Fibroblast of villous mesenchyme (primary cell): ENCODE data around the gene MCF2L2. TPM values are rescaled to one million over a fixed set of nuclear protein-coding genes. Genes with fewer than 3 reads are reported as not detected.

Experiments used
- DNase-seq: peaks from one replicate; pipeline ENCODE4 v3.0.0-alpha.2; 2010; ENCODE audit warnings: low read depth
- H3K4me3 ChIP-seq: 2 replicates; pipeline ENCODE4 v1.5.1; 2011; ENCODE audit warnings: low read depth, mild to moderate bottlenecking, low read length
- CTCF ChIP-seq: IDR thresholded peaks from 2 replicates; pipeline ENCODE4 v1.5.1; 2012; ENCODE audit warnings: low read depth, mild to moderate bottlenecking, low read length; ENCODE audit not compliant: insufficient read depth
- total RNA-seq: library from RNA; depleted of rRNA; stranded (reverse); fragments of >200 nt; gene quantifications from 2 replicates; pipeline ENCODE4 v1.2.3, GENCODE V29; 2012

MCF2L2 gene
- total RNA-seq, 1 donor: 0.43 TPM

- no peak overlapping the region for H3K4me3 ChIP-seq
- DNase-seq: no peak
- no peak for TF ChIP-seq CTCF
Observed at GRCh38 chr3:183151821-183152351, 276.5 kb downstream of the MCF2L2 start.

- no peak overlapping the region for H3K4me3 ChIP-seq
- no peak for TF ChIP-seq CTCF
- no peak for DNase-seq
Observed at GRCh38 chr3:183151086-183151485, 277.3 kb downstream of the MCF2L2 start.

GRCh38 chr3:183149915-183150750 is 278.3 kb downstream of the MCF2L2 start:
- no peak for TF ChIP-seq CTCF
- no peak overlapping the region for H3K4me3 ChIP-seq
- no peak for DNase-seq

GRCh38 chr3:183148056-183148455 is 280.4 kb downstream of the MCF2L2 start:
- H3K4me3 ChIP-seq: no peak overlapping the region
- TF ChIP-seq CTCF: no peak
- DNase-seq: peak; percentile 83

- TF ChIP-seq CTCF: no peak
- DNase-seq: no peak
- H3K4me3 ChIP-seq: no peak overlapping the region
Observed at GRCh38 chr3:183144363-183144762, 284.1 kb downstream of the MCF2L2 start.

GRCh38 chr3:183142199-183142598 is 286.2 kb downstream of the MCF2L2 start:
- DNase-seq: no peak
- TF ChIP-seq CTCF: no peak
- no peak overlapping the region for H3K4me3 ChIP-seq
